ENCODE measurements around the gene UBE2J2. TPM values are rescaled to one million over a fixed set of nuclear protein-coding genes. Genes with fewer than 3 reads are reported as not detected.

UBE2J2 gene
- total RNA-seq, 1 donor from 2014 or later: 68.9 TPM

GRCh38 chr1:1280782-1281481 is 7.3 kb upstream of the UBE2J2 start:
- DNase-seq (ENCODE audit: low spot score): no peak

- DNase-seq (ENCODE audit: low spot score): no peak
These were observed 5.4 kb upstream of the UBE2J2 start for GRCh38 chr1:1279028-1279427.

GRCh38 chr1:1278620-1279019 is 5.0 kb upstream of the UBE2J2 start:
- no peak for DNase-seq (ENCODE audit: low spot score)

GRCh38 chr1:1275836-1276235 is 2.2 kb upstream of the UBE2J2 start:
- DNase-seq (ENCODE audit: low spot score): no peak

- DNase-seq (ENCODE audit: low spot score): no peak
These were observed 1.3 kb upstream of the UBE2J2 start for GRCh38 chr1:1274931-1275431.

GRCh38 chr1:1274299-1274930 is 761 bp upstream of the UBE2J2 start:
- no peak for DNase-seq (ENCODE audit: low spot score)

- no peak for DNase-seq (ENCODE audit: low spot score)
These were observed 494 bp downstream of the UBE2J2 start for GRCh38 chr1:1273209-1273511.

GRCh38 chr1:1272341-1273208 is 1.1 kb downstream of the UBE2J2 start:
- peak; percentile 72 for DNase-seq (ENCODE audit: low spot score)

- DNase-seq (ENCODE audit: low spot score): no peak
These were observed 2.8 kb downstream of the UBE2J2 start for GRCh38 chr1:1270813-1271212.

- DNase-seq (ENCODE audit: low spot score): no peak
These were observed 5.4 kb downstream of the UBE2J2 start for GRCh38 chr1:1268284-1268682.

GRCh38 chr1:1267488-1268283 is 6.0 kb downstream of the UBE2J2 start:
- DNase-seq (ENCODE audit: low spot score): no peak

- DNase-seq (ENCODE audit: low spot score): no peak
These were observed 8.8 kb downstream of the UBE2J2 start for GRCh38 chr1:1264868-1265272.

GRCh38 chr1:1264026-1264425 is 9.6 kb downstream of the UBE2J2 start:
- no peak for DNase-seq (ENCODE audit: low spot score)

GRCh38 chr1:1262758-1263157 is 10.9 kb downstream of the UBE2J2 start:
- DNase-seq (ENCODE audit: low spot score): no peak

- no peak for DNase-seq (ENCODE audit: low spot score)
These were observed 11.6 kb downstream of the UBE2J2 start for GRCh38 chr1:1262071-1262470.

- no peak for DNase-seq (ENCODE audit: low spot score)
These were observed 12.7 kb downstream of the UBE2J2 start for GRCh38 chr1:1260843-1261560.

GRCh38 chr1:1259951-1260600 is 13.6 kb downstream of the UBE2J2 start:
- DNase-seq (ENCODE audit: low spot score): no peak

- no peak for DNase-seq (ENCODE audit: low spot score)
These were observed 14.1 kb downstream of the UBE2J2 start for GRCh38 chr1:1259540-1259939.

GRCh38 chr1:1259119-1259488 is 14.6 kb downstream of the UBE2J2 start:
- no peak for DNase-seq (ENCODE audit: low spot score)

- no peak for DNase-seq (ENCODE audit: low spot score)
These were observed 16.4 kb downstream of the UBE2J2 start for GRCh38 chr1:1256956-1257871.
